HepG2 (cell line): ENCODE results near the gene TPPP2. TPM values are rescaled to one million over a fixed set of nuclear protein-coding genes. Genes with fewer than 3 reads are reported as not detected.

Experiments used
- CBX2 ChIP-seq, 2 experiments: fragments of 200-600 bp in 1 of 2; sonication (generic); formaldehyde crosslinking in 1 of 2; IDR thresholded peaks; 2 replicates each; pipeline versions ENCODE4 v1.7.0 to v1.8.1; 2018 to 2022; ENCODE audit warnings: low read depth in 2 of 2, low read length in 1 of 2, mild to moderate bottlenecking in 1 of 2, missing genetic modification reagents in 1 of 2
- EED ChIP-seq: sonication (generic); formaldehyde crosslinking; IDR thresholded peaks from 2 replicates; pipeline ENCODE4 v1.5.0; 2020; ENCODE audit warnings: mild to moderate bottlenecking, missing genetic modification reagents
- HMG20A ChIP-seq: IDR thresholded peaks from 2 replicates; pipeline ENCODE4 v1.6.1; 2016; ENCODE audit warnings: borderline replicate concordance
- RBFOX2 ChIP-seq: fragments of 200-400 bp; formaldehyde crosslinking; IDR thresholded peaks from 2 replicates; pipeline ENCODE4 v1.6.1; 2017; ENCODE audit warnings: low read depth, mild to moderate bottlenecking, low read length
- SALL2 ChIP-seq: sonication (generic); formaldehyde crosslinking; IDR thresholded peaks from 2 replicates; pipeline ENCODE4 v1.8.1; 2023; ENCODE audit warnings: mild to moderate bottlenecking, missing genetic modification reagents, inconsistent platforms
- ZKSCAN5 ChIP-seq: sonication (generic); formaldehyde crosslinking; IDR thresholded peaks from 2 replicates; pipeline ENCODE4 v1.5.1; 2020; ENCODE audit warnings: mild to moderate bottlenecking, missing genetic modification reagents
- ZNF367 ChIP-seq: sonication (generic); formaldehyde crosslinking; IDR thresholded peaks from 2 replicates; pipeline ENCODE4 v1.4.0; 2020; ENCODE audit warnings: missing genetic modification reagents, borderline replicate concordance
- ZNF460 ChIP-seq: sonication (generic); formaldehyde crosslinking; IDR thresholded peaks from 2 replicates; pipeline ENCODE4 v1.5.1; 2020; ENCODE audit warnings: missing genetic modification reagents, mild to moderate bottlenecking, borderline replicate concordance
- ZNF563 ChIP-seq: sonication (generic); formaldehyde crosslinking; IDR thresholded peaks from 2 replicates; pipeline ENCODE4 v1.8.0; 2022; ENCODE audit warnings: mild to moderate bottlenecking, moderate library complexity, missing genetic modification reagents
- polyA plus RNA-seq, 8 experiments: library from polyadenylated mRNA; depleted of rRNA in 3 of 8; stranded (reverse) in 7 of 8; unstranded in 1 of 8; fragments of >200 nt; fragmentation: Illumina TruSeq in 4 of 8; extraction: Trizol in 4 of 8; gene quantifications; 2 replicates each; pipeline versions ENCODE4 v1.2.1 to v1.2.3, GENCODE V29; 2011 to 2016; ENCODE audit warnings: low read depth in 4 of 8, missing spikeins in 1 of 8, mixed read lengths in 1 of 8; ENCODE audit not compliant: insufficient read depth in 1 of 8
- total RNA-seq, 5 experiments: library from RNA; depleted of rRNA; stranded (reverse); fragments of >200 nt; fragmentation: Illumina TruSeq; extraction: Trizol; gene quantifications; 2 replicates each; pipeline ENCODE4 v1.2.3, GENCODE V29; 2016; ENCODE audit warnings: low read depth in 1 of 5
- TF ChIP-seq, protein P1 (sequence below): sonication (generic); formaldehyde crosslinking; IDR thresholded peaks from 2 replicates; pipeline ENCODE4 v1.4.0; 2020; ENCODE audit warnings: missing genetic modification reagents, borderline replicate concordance
- TF ChIP-seq, protein P2 (sequence below): sonication (generic); formaldehyde crosslinking; IDR thresholded peaks from 2 replicates; pipeline ENCODE4 v1.4.0; 2020; ENCODE audit warnings: mild to moderate bottlenecking, missing genetic modification reagents
- TF ChIP-seq, protein P3 (sequence below): sonication (generic); formaldehyde crosslinking; IDR thresholded peaks from 2 replicates; pipeline ENCODE4 v1.4.0; 2020; ENCODE audit warnings: missing genetic modification reagents, borderline replicate concordance

TPPP2 gene
- total and polyA plus RNA-seq, 2 of the 13 experiments (the other 11 are each of a cell fraction or from before 2014, with no cell fraction given) = 0.58 to 4.2 TPM

DNA sequence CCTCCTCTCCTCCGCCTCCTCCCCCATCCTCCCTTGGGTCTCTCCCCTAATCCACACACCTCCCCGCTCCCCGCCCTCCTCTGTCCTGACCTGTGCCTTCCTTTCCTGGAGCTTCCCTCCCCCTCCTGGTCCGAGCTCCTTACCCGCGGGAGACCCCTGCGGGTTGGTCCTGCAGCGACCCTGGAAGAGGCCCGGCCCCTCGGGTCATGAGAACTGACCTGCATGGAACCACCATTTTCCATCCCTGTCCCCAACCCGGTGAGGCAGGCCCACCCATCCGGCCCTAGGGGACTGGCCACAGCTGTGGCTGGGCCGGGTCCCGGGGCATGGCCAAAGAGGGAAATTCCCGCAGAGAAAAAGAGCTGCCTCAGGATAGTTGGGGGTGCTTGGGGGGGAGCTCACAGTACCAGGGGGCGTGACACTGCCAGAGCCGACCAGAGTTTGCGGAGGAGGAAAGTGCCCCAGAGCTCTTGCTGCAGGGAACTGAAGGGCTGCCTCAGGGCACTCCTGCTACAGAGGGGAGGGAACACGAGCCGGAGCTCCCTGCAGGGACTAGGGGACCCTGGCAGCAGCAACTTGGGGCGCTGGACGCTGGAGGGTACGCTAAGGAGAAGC is 40.7 kb downstream of the TPPP2 start (continued):
- TF ChIP-seq SALL2 (0 out of 2 replicates have a peak, but pooled peaks have one; percentile 70), EED (CRISPR knock-in tag) (0 out of 2 replicates have a peak, but pooled peaks have one; percentile 11), ZNF460 (no peak), HMG20A (CRISPR knock-in tag) (no peak), CBX2 (IDR thresholded peaks at IDR 0.05; ENCODE audit: low read depth, low read length) (no peak), CBX2 (CRISPR knock-in tag; IDR thresholded peaks at IDR 0.05; ENCODE audit: low read depth) (no peak), ZNF367 (CRISPR knock-in tag) (no peak), ZKSCAN5 (CRISPR knock-in tag) (no peak), RBFOX2 (0 out of 2 replicates have a peak, but pooled peaks have one; percentile 34), ZNF563 (no peak; the same call in 1 of the 2 replicates)
- TF ChIP-seq, protein P1, sequence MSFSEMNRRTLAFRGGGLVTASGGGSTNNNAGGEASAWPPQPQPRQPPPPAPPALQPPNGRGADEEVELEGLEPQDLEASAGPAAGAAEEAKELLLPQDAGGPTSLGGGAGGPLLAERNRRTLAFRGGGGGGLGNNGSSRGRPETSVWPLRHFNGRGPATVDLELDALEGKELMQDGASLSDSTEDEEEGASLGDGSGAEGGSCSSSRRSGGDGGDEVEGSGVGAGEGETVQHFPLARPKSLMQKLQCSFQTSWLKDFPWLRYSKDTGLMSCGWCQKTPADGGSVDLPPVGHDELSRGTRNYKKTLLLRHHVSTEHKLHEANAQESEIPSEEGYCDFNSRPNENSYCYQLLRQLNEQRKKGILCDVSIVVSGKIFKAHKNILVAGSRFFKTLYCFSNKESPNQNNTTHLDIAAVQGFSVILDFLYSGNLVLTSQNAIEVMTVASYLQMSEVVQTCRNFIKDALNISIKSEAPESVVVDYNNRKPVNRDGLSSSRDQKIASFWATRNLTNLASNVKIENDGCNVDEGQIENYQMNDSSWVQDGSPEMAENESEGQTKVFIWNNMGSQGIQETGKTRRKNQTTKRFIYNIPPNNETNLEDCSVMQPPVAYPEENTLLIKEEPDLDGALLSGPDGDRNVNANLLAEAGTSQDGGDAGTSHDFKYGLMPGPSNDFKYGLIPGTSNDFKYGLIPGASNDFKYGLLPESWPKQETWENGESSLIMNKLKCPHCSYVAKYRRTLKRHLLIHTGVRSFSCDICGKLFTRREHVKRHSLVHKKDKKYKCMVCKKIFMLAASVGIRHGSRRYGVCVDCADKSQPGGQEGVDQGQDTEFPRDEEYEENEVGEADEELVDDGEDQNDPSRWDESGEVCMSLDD (CRISPR knock-in tag) = no peak
- TF ChIP-seq, protein P2, sequence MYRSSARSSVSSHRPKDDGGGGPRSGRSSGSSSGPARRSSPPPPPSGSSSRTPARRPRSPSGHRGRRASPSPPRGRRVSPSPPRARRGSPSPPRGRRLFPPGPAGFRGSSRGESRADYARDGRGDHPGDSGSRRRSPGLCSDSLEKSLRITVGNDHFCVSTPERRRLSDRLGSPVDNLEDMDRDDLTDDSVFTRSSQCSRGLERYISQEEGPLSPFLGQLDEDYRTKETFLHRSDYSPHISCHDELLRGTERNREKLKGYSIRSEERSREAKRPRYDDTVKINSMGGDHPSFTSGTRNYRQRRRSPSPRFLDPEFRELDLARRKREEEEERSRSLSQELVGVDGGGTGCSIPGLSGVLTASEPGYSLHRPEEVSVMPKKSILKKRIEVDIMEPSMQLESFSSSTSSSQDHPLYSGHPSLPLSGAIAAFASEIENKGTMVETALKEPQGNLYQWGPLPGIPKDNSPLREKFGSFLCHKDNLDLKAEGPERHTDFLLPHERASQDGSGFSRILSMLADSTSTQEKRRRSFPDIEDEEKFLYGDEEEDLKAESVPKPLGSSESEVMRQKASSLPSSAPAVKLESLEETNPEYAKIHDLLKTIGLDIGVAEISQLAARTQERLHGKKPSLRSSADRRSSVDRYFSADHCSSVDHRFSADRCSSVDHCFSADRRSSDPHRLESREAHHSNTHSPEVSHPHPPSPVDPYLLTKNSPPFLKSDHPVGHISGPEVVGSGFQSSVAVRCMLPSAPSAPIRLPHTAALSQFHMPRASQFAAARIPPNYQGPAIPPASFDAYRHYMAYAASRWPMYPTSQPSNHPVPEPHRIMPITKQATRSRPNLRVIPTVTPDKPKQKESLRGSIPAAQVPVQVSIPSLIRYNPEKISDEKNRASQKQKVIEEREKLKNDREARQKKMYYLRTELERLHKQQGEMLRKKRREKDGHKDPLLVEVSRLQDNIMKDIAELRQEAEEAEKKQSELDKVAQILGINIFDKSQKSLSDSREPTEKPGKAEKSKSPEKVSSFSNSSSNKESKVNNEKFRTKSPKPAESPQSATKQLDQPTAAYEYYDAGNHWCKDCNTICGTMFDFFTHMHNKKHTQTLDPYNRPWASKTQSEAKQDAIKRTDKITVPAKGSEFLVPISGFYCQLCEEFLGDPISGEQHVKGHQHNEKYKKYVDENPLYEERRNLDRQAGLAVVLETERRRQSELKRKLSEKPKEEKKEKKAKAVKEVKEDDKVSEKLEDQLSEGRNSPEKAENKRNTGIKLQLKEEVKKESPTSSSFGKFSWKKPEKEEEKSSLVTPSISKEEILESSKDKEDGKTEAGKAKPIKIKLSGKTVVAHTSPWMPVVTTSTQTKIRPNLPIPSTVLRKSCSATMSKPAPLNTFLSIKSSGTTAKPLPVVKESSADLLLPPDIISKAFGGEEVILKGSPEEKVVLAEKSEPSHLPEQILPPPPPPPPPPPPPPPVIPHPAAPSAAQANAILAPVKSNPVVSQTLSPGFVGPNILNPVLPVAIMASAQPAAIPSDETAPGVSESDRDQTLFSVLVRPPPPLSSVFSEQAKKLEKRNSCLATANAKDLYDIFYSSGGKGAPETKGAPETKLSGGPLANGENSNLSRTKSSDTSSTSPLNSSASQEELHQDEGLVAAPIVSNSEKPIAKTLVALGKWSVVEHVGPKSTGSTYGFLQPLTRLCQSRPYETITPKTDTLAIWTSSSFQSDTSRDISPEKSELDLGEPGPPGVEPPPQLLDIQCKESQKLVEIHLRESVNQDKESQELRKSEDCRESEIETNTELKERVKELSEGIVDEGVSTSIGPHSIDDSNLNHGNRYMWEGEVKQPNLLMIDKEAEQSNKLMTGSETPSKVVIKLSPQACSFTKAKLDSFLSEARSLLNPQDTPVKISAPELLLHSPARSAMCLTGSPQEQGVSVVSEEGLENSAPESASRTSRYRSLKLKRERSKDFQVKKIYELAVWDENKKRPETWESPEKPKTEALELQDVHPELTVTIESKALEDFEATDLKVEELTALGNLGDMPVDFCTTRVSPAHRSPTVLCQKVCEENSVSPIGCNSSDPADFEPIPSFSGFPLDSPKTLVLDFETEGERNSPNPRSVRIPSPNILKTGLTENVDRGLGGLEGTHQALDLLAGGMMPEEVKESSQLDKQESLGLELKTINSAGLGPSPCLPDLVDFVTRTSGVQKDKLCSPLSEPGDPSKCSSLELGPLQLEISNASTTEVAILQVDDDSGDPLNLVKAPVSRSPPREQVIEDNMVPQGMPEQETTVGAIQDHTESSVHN (CRISPR knock-in tag) = 0 out of 2 replicates have a peak, but pooled peaks have one; percentile 69
- TF ChIP-seq, protein P3, sequence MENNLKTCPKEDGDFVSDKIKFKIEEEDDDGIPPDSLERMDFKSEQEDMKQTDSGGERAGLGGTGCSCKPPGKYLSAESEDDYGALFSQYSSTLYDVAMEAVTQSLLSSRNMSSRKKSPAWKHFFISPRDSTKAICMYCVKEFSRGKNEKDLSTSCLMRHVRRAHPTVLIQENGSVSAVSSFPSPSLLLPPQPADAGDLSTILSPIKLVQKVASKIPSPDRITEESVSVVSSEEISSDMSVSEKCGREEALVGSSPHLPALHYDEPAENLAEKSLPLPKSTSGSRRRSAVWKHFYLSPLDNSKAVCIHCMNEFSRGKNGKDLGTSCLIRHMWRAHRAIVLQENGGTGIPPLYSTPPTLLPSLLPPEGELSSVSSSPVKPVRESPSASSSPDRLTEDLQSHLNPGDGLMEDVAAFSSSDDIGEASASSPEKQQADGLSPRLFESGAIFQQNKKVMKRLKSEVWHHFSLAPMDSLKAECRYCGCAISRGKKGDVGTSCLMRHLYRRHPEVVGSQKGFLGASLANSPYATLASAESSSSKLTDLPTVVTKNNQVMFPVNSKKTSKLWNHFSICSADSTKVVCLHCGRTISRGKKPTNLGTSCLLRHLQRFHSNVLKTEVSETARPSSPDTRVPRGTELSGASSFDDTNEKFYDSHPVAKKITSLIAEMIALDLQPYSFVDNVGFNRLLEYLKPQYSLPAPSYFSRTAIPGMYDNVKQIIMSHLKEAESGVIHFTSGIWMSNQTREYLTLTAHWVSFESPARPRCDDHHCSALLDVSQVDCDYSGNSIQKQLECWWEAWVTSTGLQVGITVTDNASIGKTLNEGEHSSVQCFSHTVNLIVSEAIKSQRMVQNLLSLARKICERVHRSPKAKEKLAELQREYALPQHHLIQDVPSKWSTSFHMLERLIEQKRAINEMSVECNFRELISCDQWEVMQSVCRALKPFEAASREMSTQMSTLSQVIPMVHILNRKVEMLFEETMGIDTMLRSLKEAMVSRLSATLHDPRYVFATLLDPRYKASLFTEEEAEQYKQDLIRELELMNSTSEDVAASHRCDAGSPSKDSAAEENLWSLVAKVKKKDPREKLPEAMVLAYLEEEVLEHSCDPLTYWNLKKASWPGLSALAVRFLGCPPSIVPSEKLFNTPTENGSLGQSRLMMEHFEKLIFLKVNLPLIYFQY (CRISPR knock-in tag) = no peak
